IMR-90 (cell line): ENCODE data around the gene LIX1. TPM values are rescaled to one million over a fixed set of nuclear protein-coding genes. Genes with fewer than 3 reads are reported as not detected.

ENCODE experiments used
- ATAC-seq: fragments of 200-7000 bp; cut with Tn5 transposase; 2 replicates; pipeline ENCODE4 v1.9.1; 2020; ENCODE audit warnings: low read depth, mild to moderate bottlenecking, moderate library complexity
- BruUV-seq: library from RNA; stranded (reverse); fragments of 400-500 nt; replicated peaks from 2 replicates; lab custom pipeline; 2021; lab: Mats Ljungman, UMichigan
- CTCF ChIA-PET: fragments of 300-600 bp; formaldehyde crosslinking; extraction: SDS; loops from one replicate; lab custom pipeline; 2021; ENCODE audit warnings: antibody characterized with exemption; lab: Yijun Ruan, JAX
- POLR2A ChIA-PET: fragments of 300-600 bp; sonication (Branson Sonifier 250); formaldehyde crosslinking; loops from one replicate; lab custom pipeline; 2022; ENCODE audit warnings: antibody characterized with exemption; ENCODE audit not compliant: unreplicated experiment; lab: Charles Lee
- DNase-seq: peaks from one replicate; pipeline ENCODE4 v3.0.0; 2013
- H2AFZ ChIP-seq: replicated peaks from 2 replicates; pipeline ENCODE3; 2013; ENCODE audit warnings: low read length, mild to moderate bottlenecking; ENCODE audit not compliant: poor library complexity
- H2AK5ac ChIP-seq: 2 replicates; pipeline ENCODE4 v1.6.1; 2013; ENCODE audit warnings: low read depth, low read length, inconsistent platforms
- H2AK9ac ChIP-seq: replicated peaks from 2 replicates; pipeline ENCODE3; 2013; ENCODE audit warnings: mild to moderate bottlenecking, low read depth, low read length, moderate library complexity; ENCODE audit not compliant: poor library complexity
- H2BK120ac ChIP-seq: 2 replicates; pipeline ENCODE4 v1.6.1; 2013; ENCODE audit warnings: low read depth, low read length, inconsistent platforms
- H2BK15ac ChIP-seq: 3 replicates; pipeline ENCODE4 v1.6.1; 2013; ENCODE audit warnings: low read depth, low read length, inconsistent platforms
- H2BK20ac ChIP-seq: 2 replicates; pipeline ENCODE4 v1.6.1; 2013; ENCODE audit warnings: low read depth, mild to moderate bottlenecking, inconsistent platforms, low read length, moderate library complexity
- H2BK5ac ChIP-seq: 2 replicates; pipeline ENCODE4 v1.6.1; 2013; ENCODE audit warnings: mild to moderate bottlenecking, low read depth, low read length, inconsistent platforms; ENCODE audit not compliant: poor library complexity, severe bottlenecking
- H3K14ac ChIP-seq: replicated peaks from 2 replicates; pipeline ENCODE4 v1.6.1; 2013; ENCODE audit warnings: low read depth, low read length, inconsistent platforms
- H3K18ac ChIP-seq: 2 replicates; pipeline ENCODE4 v1.6.1; 2013; ENCODE audit warnings: low read depth, low read length, control low read depth
- H3K23ac ChIP-seq: 2 replicates; pipeline ENCODE4 v1.6.1; 2013; ENCODE audit warnings: low read depth, low read length, inconsistent platforms
- H3K27ac ChIP-seq: 2 replicates; pipeline ENCODE4 v1.5.1; 2013; ENCODE audit warnings: mild to moderate bottlenecking, control low read depth, low read length; ENCODE audit not compliant: insufficient read depth
- H3K27me3 ChIP-seq: 2 replicates; pipeline ENCODE4 v1.6.1; 2013; ENCODE audit warnings: low read length; ENCODE audit not compliant: control insufficient read depth, insufficient read depth
- H3K36me3 ChIP-seq: 2 replicates; pipeline ENCODE4 v1.6.1; 2013; ENCODE audit warnings: low read length, mixed read lengths; ENCODE audit not compliant: control insufficient read depth, insufficient read depth
- H3K4ac ChIP-seq: 2 replicates; pipeline ENCODE4 v1.6.1; 2013; ENCODE audit warnings: low read depth, low read length, inconsistent platforms
- H3K4me1 ChIP-seq: 2 replicates; pipeline ENCODE4 v1.6.1; 2013; ENCODE audit warnings: low read length, mixed read lengths; ENCODE audit not compliant: control insufficient read depth, insufficient read depth
- H3K4me2 ChIP-seq: 2 replicates; pipeline ENCODE4 v1.6.1; 2013; ENCODE audit warnings: low read depth, mild to moderate bottlenecking, control low read depth, low read length, moderate library complexity
- H3K4me3 ChIP-seq: 2 replicates; pipeline ENCODE4 v1.5.1; 2013; ENCODE audit warnings: low read depth, mild to moderate bottlenecking, control low read depth, low read length, moderate library complexity; ENCODE audit not compliant: insufficient read depth
- H3K56ac ChIP-seq: 2 replicates; pipeline ENCODE4 v1.6.1; 2013; ENCODE audit warnings: low read length, inconsistent platforms; ENCODE audit not compliant: insufficient read depth; ENCODE audit errors: extremely low read depth
- H3K79me1 ChIP-seq, 2 experiments: 2 replicates each; pipeline ENCODE4 v1.6.1; 2013; ENCODE audit warnings: low read length in 2 of 2, inconsistent platforms in 1 of 2, low read depth in 1 of 2
- H3K9ac ChIP-seq: 2 replicates; pipeline ENCODE4 v1.6.1; 2013; ENCODE audit warnings: low read depth, low read length, control low read depth
- H3K9me1 ChIP-seq: 2 replicates; pipeline ENCODE4 v1.6.1; 2013; ENCODE audit warnings: low read length, inconsistent platforms; ENCODE audit not compliant: insufficient read depth
- H3K9me3 ChIP-seq: 2 replicates; pipeline ENCODE4 v1.6.1; 2013; ENCODE audit warnings: low read length; ENCODE audit not compliant: control insufficient read depth, insufficient read depth
- H4K20me1 ChIP-seq: 2 replicates; pipeline ENCODE4 v1.6.1; 2013; ENCODE audit warnings: low read length, inconsistent platforms; ENCODE audit not compliant: insufficient read depth
- H4K5ac ChIP-seq: 2 replicates; pipeline ENCODE4 v1.6.1; 2013; ENCODE audit warnings: mild to moderate bottlenecking, low read depth, low read length, control low read depth
- H4K8ac ChIP-seq, 2 experiments: 2 replicates each; pipeline ENCODE4 v1.6.1; 2013; ENCODE audit warnings: low read depth in 2 of 2, low read length in 2 of 2, control low read depth in 1 of 2, inconsistent platforms in 1 of 2
- H4K91ac ChIP-seq: 2 replicates; pipeline ENCODE4 v1.6.1; 2013; ENCODE audit warnings: low read depth, low read length, inconsistent platforms; ENCODE audit not compliant: insufficient read depth
- BHLHE40 ChIP-seq: fragments of 150-350 bp; IDR thresholded peaks from 2 replicates; pipeline ENCODE4 v1.6.1; 2016; ENCODE audit warnings: mild to moderate bottlenecking, low read depth, low read length
- CEBPB ChIP-seq: IDR thresholded peaks from 2 replicates; pipeline ENCODE4 v1.6.1; 2012; ENCODE audit warnings: low read depth, low read length, improper control_type of control experiment
- FOS ChIP-seq: fragments of 150-350 bp; IDR thresholded peaks from 2 replicates; pipeline ENCODE4 v1.6.1; 2016; ENCODE audit warnings: low read depth, low read length
- NFE2L2 ChIP-seq: fragments of 150-350 bp; IDR thresholded peaks from 2 replicates; pipeline ENCODE4 v1.6.1; 2016; ENCODE audit warnings: low read depth, mild to moderate bottlenecking, low read length
- RAD21 ChIP-seq: IDR thresholded peaks from 2 replicates; pipeline ENCODE4 v1.6.1; 2012; ENCODE audit warnings: low read length, improper control_type of control experiment
- RCOR1 ChIP-seq: IDR thresholded peaks from 2 replicates; pipeline ENCODE4 v1.6.1; 2012; ENCODE audit warnings: mild to moderate bottlenecking, low read length, improper control_type of control experiment; ENCODE audit not compliant: insufficient replicate concordance
- RFX5 ChIP-seq: IDR thresholded peaks from 2 replicates; pipeline ENCODE4 v1.8.0; 2012; ENCODE audit warnings: low read depth, mild to moderate bottlenecking, low read length, moderate library complexity
- SMC3 ChIP-seq: fragments of 150-350 bp; IDR thresholded peaks from 2 replicates; pipeline ENCODE4 v1.6.1; 2016; ENCODE audit warnings: low read depth, mild to moderate bottlenecking, antibody characterized with exemption, low read length, moderate library complexity
- USF2 ChIP-seq: fragments of 150-350 bp; IDR thresholded peaks from 2 replicates; pipeline ENCODE4 v1.6.1; 2017; ENCODE audit warnings: mild to moderate bottlenecking, antibody characterized with exemption, low read length, low read depth
- WGBS, 2 experiments: methylation state at CpG; one replicate each; pipeline versions ENCODE4 v1.1.5 to v1.1.7; 2013; ENCODE audit warnings: missing lambda C conversion rate in 2 of 2; ENCODE audit not compliant: insufficient read length in 1 of 2; ENCODE audit errors: extremely low coverage in 2 of 2; 5-methylcytosine and 5-hydroxymethylcytosine counted together
- dilution Hi-C: fragments of 300-500 bp; cut with HindIII; formaldehyde crosslinking; loops from one replicate; pipeline ENCODE4 v1.14.3; 2018; ENCODE audit warnings: low sequenced_read_pairs; ENCODE audit not compliant: unreplicated experiment
- in situ Hi-C: fragments of 300-500 bp; cut with MboI; formaldehyde crosslinking; loops from 3 replicates; pipeline ENCODE4 v1.14.3; 2019; ENCODE audit warnings: low sequenced_read_pairs, inconsistent platforms, mixed read lengths
- intact Hi-C: fragments of 100-400 bp; cut with micrococcal nuclease; formaldehyde crosslinking; loops from 2 replicates; pipeline ENCODE4 v1.10.0; 2022
- polyA plus RNA-seq, 3 experiments: library from polyadenylated mRNA; depleted of rRNA; stranded (reverse); fragments of >200 nt; gene quantifications; 2 replicates each; pipeline ENCODE4 v1.2.3, GENCODE V29; 2012; ENCODE audit warnings: low replicate concordance in 1 of 3
- total RNA-seq: library from RNA; depleted of rRNA; stranded (reverse); fragments of >200 nt; gene quantifications from 2 replicates; pipeline ENCODE4 v1.2.3, GENCODE V29; 2012
- TF ChIP-seq, protein P1 (sequence below): conservative IDR thresholded peaks from 2 replicates; pipeline ENCODE4 v1.5.1; 2012; ENCODE audit warnings: mild to moderate bottlenecking, low read depth, low read length, improper control_type of control experiment

The LIX1 gene
- total and polyA plus RNA-seq, 2 of the 4 experiments (the other 2 are of a cell fraction): not detected

GRCh38 chr5:97073420-97073819 lies 69.0 kb downstream of the LIX1 start:
- CTCF ChIA-PET: no interaction called here

More at GRCh38 chr5:97073420-97073819, 69.0 kb downstream of the LIX1 start:
- dilution Hi-C loops (no loop called here), in situ Hi-C loops (no loop called here), intact Hi-C loops (no loop called here)
- Histone ChIP-seq H3K27ac (no peak overlapping the region), H3K4ac (no peak overlapping the region), H2BK5ac (no peak overlapping the region), H2BK20ac (no peak overlapping the region), H3K18ac (no peak overlapping the region), H3K56ac (no peak overlapping the region), H2BK120ac (no peak overlapping the region), H3K4me2 (no peak overlapping the region), H2AK9ac (no peak overlapping the region), H3K14ac (no peak overlapping the region), H4K8ac (no peak overlapping the region), H3K36me3 (no peaks in the 10 kb centered on the region), H4K20me1 (no peaks in the 10 kb centered on the region), H3K4me3 (no peak overlapping the region), H3K4me1 (no peaks in the 10 kb centered on the region), H2AK5ac (no peak overlapping the region), H3K9me1 (no peaks in the 10 kb centered on the region), H2BK15ac (no peak overlapping the region), H4K91ac (no peak overlapping the region), H3K9me3 (no peaks in the 10 kb centered on the region), H3K23ac (no peak overlapping the region), H2AFZ (no peak overlapping the region), H3K27me3 (no peaks in the 10 kb centered on the region; the same call in 1 of the 2 replicates), H4K5ac (no peak overlapping the region), H3K79me1 (no peaks in the 10 kb centered on the region), H3K9ac (no peak overlapping the region)
- TF ChIP-seq RFX5 (no peak), NFE2L2 (no peak), RAD21 (no peak), CEBPB (no peak), USF2 (no peak), BHLHE40 (no peak), RCOR1 (no peak), SMC3 (no peak), FOS (no peak)
- TF ChIP-seq, protein P1, sequence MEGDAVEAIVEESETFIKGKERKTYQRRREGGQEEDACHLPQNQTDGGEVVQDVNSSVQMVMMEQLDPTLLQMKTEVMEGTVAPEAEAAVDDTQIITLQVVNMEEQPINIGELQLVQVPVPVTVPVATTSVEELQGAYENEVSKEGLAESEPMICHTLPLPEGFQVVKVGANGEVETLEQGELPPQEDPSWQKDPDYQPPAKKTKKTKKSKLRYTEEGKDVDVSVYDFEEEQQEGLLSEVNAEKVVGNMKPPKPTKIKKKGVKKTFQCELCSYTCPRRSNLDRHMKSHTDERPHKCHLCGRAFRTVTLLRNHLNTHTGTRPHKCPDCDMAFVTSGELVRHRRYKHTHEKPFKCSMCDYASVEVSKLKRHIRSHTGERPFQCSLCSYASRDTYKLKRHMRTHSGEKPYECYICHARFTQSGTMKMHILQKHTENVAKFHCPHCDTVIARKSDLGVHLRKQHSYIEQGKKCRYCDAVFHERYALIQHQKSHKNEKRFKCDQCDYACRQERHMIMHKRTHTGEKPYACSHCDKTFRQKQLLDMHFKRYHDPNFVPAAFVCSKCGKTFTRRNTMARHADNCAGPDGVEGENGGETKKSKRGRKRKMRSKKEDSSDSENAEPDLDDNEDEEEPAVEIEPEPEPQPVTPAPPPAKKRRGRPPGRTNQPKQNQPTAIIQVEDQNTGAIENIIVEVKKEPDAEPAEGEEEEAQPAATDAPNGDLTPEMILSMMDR: no peak
- POLR2A ChIA-PET: no interaction called here
- DNase-seq (no peak), ATAC-seq (no peak)
- BruUV-seq: no TSS peak
- WGBS, 2 experiments: 80% methylated on average over 1 of the region's 3 CpGs; no CpG with 5 or more reads in 1 of the 2 experiments
